Muscle of leg (tissue), 11 donors: Measurements from ENCODE around the gene KLHL11. TPM values are rescaled to one million over a fixed set of nuclear protein-coding genes. Genes with fewer than 3 reads are reported as not detected.
"Not testable (repeated sequence)": the region's sequence is repeated elsewhere in the genome, so short reads cannot be mapped to it uniquely, and the experiment has no call there.

Experiments
- DNase-seq: peaks from one replicate; pipeline ENCODE4 v3.0.0; 2013
- H3K27ac ChIP-seq: one replicate; pipeline ENCODE4 v1.5.1; 2013; ENCODE audit warnings: mild to moderate bottlenecking, low read length, control low read depth
- H3K27me3 ChIP-seq: one replicate; pipeline ENCODE4 v1.6.1; 2013; ENCODE audit warnings: low read length; ENCODE audit not compliant: control insufficient read depth, insufficient read depth
- H3K36me3 ChIP-seq: one replicate; pipeline ENCODE4 v1.6.1; 2013; ENCODE audit warnings: low read length; ENCODE audit not compliant: control insufficient read depth, insufficient read depth
- H3K4me1 ChIP-seq: one replicate; pipeline ENCODE4 v1.6.1; 2013; ENCODE audit warnings: low read length; ENCODE audit not compliant: control insufficient read depth, insufficient read depth
- H3K4me3 ChIP-seq: one replicate; pipeline ENCODE4 v1.5.1; 2013; ENCODE audit warnings: low read length, control low read depth
- H3K9me3 ChIP-seq: replicated peaks from 2 replicates; pipeline ENCODE4 v1.6.1; 2013; ENCODE audit warnings: low read depth, low read length; ENCODE audit not compliant: control insufficient read depth
- WGBS: methylation state at CpG from one replicate; pipeline ENCODE4 v1.1.5; 2013; ENCODE audit warnings: missing lambda C conversion rate; ENCODE audit not compliant: insufficient coverage; 5-methylcytosine and 5-hydroxymethylcytosine counted together
- polyA plus RNA-seq, 8 donors: library from polyadenylated mRNA; unstranded; fragments of 120-200 nt; gene quantifications; one replicate each; pipeline versions ENCODE4 v1.2.1 to v1.2.3, GENCODE V29; 2013; ENCODE audit warnings: inconsistent platforms in 1 of 8, low replicate concordance in 1 of 8; ENCODE audit not compliant: insufficient read length in 8 of 8, insufficient read depth in 1 of 8
- total RNA-seq: library from RNA; stranded (reverse); fragments of 120-200 nt; gene quantifications from one replicate; pipeline ENCODE4 v1.2.4, GENCODE V29; 2013

KLHL11 gene
- total and polyA plus RNA-seq, 9 donors, result 3.2 to 15.8 (median 5.3) TPM

GRCh38 chr17:41839448-41839847, 25.8 kb downstream of the KLHL11 start:
- WGBS, result no CpG with 5 or more reads among the region's 2 CpGs
- peaks cover 15% of the 10 kb centered on the region for H3K4me1 ChIP-seq
- DNase-seq, H3K27ac ChIP-seq, H3K4me3 ChIP-seq, H3K27me3 ChIP-seq, H3K9me3 ChIP-seq, H3K36me3 ChIP-seq: not testable (repeated sequence)

- no peak for DNase-seq
- Histone ChIP-seq H3K27ac (no peak within 1 kb of the TSS), H3K36me3 (peaks cover under 1% of the 10 kb centered on the region), H3K4me1 (peaks cover 15% of the 10 kb centered on the region), H3K4me3 (peak within 1 kb of the TSS; percentile 88), H3K27me3 (no peaks in the 10 kb centered on the region), H3K9me3 (no peaks in the 10 kb centered on the region)
- 96% methylated on average over 9 of the region's 15 CpGs for WGBS
These were observed 27.3 kb downstream of the KLHL11 start, which contains the start of gene KLHL10 for GRCh38 chr17:41837761-41838538. KLHL10 (plus strand) TSS chr17:41837825; CDS start chr17:41837933, 108 bp downstream.

DNA sequence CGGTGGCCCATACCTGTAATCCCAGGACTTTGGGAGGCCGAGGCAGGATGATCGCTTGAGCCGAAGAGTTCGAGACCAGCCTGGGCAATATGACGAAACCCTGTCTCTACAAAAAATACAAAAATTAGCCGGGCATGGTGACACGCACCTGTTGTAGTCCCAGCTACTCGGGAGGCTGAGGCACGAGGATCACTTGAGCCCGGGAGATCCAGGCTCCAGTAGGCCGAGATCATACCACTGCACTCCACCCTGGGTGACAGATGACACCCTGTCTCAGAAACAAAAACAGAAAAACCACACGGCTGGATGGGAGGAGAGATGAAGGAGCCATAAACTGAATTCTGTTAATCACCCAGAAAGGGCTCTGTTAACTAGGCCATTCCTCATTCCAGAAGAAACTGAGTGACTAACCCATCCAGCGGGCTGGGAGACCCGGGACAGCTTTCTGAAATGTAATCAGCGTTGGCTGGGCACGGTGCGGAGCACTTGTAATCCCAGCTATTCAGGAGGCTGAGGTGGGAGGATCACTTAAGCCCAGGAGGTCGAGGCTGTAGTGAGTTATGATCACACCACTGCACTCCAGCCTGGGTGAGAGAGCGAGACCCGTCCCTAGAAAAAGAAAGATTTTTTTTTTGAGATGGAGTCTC, 28.6 kb downstream of the KLHL11 start:
- DNase-seq, result no peak
- 59% methylated on average over 10 of the region's 21 CpGs for WGBS
- no peak overlapping the region for H3K27ac ChIP-seq

DNA sequence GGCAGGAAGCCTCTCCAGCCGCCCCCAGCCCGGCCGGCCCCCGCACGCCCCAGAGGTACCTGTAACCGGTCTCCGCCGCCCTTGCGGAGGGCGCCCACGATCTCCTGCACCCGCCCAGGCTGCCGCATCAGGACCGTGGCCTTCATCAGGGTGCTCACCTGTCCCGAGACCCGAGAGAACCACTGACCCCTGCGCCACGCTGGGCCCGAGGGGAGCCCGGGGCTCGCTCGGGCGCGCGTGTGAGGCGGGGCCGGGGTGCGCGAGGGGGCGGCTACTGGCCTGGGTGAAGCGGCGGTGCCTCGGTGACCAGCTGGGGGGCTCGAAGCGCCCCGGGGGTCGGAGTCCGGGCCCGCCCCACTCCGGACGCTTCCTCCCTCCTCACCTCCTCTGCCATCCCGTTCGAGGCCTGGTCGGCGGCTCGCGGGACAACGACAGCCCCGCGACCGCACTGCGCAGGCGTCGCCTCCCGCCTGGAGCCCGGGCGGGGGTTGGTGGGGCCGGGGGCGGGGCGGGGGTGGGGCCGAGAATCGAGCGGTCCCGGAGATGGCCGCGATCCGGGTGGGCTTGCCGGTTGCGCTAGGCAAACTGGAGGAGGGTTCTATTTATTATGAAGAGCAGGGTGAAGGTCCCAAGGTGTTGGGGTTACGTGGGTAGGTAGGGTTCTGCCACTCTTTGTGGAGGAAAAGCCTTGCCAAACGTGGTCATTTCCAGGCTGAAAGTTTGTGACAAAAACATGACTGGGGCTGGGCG, 29.2 kb downstream of the KLHL11 start, which contains the start of gene NT5C3B:
Gene NT5C3B, minus strand, starts transcription at position 433 of the 750 bp plus-strand sequence. Its CDS starts 39 bp downstream, at position 394.
- WGBS, result 0% methylated on average over 43 of the region's 72 CpGs
- Histone ChIP-seq H3K27ac (no peak within 1 kb of the TSS), H3K9me3 (no peaks in the 10 kb centered on the region), H3K4me1 (peaks cover 15% of the 10 kb centered on the region), H3K27me3 (no peaks in the 10 kb centered on the region), H3K4me3 (peak within 1 kb of the TSS; percentile 88), H3K36me3 (peaks cover 16% of the 10 kb centered on the region)
- peak; percentile 79 for DNase-seq

More for the DNA sequence above, 28.6 kb downstream of the KLHL11 start:
- Histone ChIP-seq H3K27me3 (no peaks in the 10 kb centered on the region), H3K36me3 (peaks cover 10% of the 10 kb centered on the region), H3K9me3 (no peaks in the 10 kb centered on the region), H3K4me3 (peak overlapping the region; percentile 88), H3K4me1 (peaks cover 15% of the 10 kb centered on the region)

GRCh38 chr17:41835214-41835799, 29.9 kb downstream of the KLHL11 start:
- WGBS, result 4% methylated on average over 5 of the region's 13 CpGs
- Histone ChIP-seq H3K9me3 (no peaks in the 10 kb centered on the region), H3K27ac (no peak overlapping the region), H3K36me3 (peaks cover 22% of the 10 kb centered on the region), H3K27me3 (no peaks in the 10 kb centered on the region), H3K4me1 (peaks cover 15% of the 10 kb centered on the region), H3K4me3 (peak overlapping the region; percentile 88)
- no peak for DNase-seq

DNA sequence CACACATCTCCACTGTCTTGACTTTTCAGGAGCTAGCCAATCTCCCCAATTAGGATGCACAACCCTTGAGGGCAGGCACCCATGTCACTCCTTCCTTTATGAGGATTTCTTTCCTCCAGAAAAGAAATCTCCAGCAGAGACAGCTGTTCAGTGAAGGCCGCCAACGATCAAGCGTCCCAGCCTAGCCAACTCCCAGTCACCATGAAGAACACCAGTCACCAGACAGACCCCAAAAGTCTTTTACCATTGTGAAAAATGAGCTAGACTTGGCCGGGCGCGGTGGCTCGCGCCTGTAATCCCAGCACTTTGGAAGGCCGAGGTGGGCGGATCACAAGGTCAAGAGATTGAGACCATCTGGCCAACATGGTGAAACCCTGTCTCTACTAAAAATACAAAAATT, 35.3 kb downstream of the KLHL11 start:
- 89% methylated on average over 10 of the region's 10 CpGs for WGBS
- not testable (repeated sequence) for DNase-seq, H3K27me3 ChIP-seq, H3K4me1 ChIP-seq, H3K9me3 ChIP-seq, H3K4me3 ChIP-seq, H3K27ac ChIP-seq
- peaks cover 62% of the 10 kb centered on the region for H3K36me3 ChIP-seq

DNA sequence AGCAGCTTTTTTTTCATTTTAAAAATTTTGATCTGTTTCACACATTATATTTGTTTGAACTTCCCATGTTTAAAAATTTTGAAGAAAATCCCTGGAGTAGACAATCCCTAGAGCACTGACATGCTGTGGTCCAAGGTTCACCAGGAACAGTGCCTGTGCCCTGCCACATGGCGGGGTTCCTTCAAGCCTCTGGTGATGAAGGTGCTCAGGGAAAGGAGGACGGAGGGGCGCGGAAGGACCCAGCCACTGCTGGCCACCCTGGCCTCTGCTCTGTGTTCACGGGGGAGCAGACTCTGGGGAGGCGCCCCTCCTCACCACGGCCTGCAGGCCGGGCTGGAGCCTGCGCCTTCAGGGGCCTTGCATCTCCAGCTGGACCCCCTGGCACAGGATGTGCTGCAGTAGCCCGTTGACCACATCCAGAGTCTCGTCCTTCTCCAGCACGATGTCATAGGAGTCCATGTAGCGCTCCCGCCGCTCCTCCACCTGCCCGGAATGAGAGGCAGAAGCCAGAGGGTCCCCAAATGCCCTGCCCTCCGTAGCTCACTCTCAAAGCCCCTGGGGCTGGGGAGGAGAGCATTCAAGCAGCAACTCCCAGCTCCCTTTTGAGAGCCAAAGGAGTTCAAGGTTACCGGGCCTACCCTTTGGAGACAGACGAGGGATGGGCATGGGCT, 39.9 kb downstream of the KLHL11 start:
- Histone ChIP-seq H3K9me3 (no peaks in the 10 kb centered on the region), H3K27ac (no peak overlapping the region), H3K4me1 (no peaks in the 10 kb centered on the region), H3K27me3 (no peaks in the 10 kb centered on the region), H3K4me3 (no peak overlapping the region), H3K36me3 (peaks cover 67% of the 10 kb centered on the region)
- DNase-seq, result no peak
- WGBS, result 82% methylated on average over 18 of the region's 19 CpGs

GRCh38 chr17:41824086-41824485, 41.1 kb downstream of the KLHL11 start:
- H3K9me3 ChIP-seq, result no peaks in the 10 kb centered on the region
- 74% methylated on average over 3 of the region's 7 CpGs for WGBS
- no peaks in the 10 kb centered on the region for H3K4me1 ChIP-seq
- no peak for DNase-seq
- H3K27me3 ChIP-seq, result no peaks in the 10 kb centered on the region
- no peak overlapping the region for H3K27ac ChIP-seq
- H3K36me3 ChIP-seq, result peaks cover 71% of the 10 kb centered on the region
- no peak overlapping the region for H3K4me3 ChIP-seq

GRCh38 chr17:41823580-41823979, 41.6 kb downstream of the KLHL11 start:
- DNase-seq, result no peak
- 80% methylated on average over 2 of the region's 7 CpGs for WGBS
- no peaks in the 10 kb centered on the region for H3K9me3 ChIP-seq

More at GRCh38 chr17:41823580-41823979, 41.6 kb downstream of the KLHL11 start:
- H3K27me3 ChIP-seq, result no peaks in the 10 kb centered on the region
- H3K36me3 ChIP-seq, result peaks cover 67% of the 10 kb centered on the region
- H3K4me3 ChIP-seq, result no peak overlapping the region
- no peak overlapping the region for H3K27ac ChIP-seq
- no peaks in the 10 kb centered on the region for H3K4me1 ChIP-seq
